Measurements from ENCODE around the gene GPR146.

DNA sequence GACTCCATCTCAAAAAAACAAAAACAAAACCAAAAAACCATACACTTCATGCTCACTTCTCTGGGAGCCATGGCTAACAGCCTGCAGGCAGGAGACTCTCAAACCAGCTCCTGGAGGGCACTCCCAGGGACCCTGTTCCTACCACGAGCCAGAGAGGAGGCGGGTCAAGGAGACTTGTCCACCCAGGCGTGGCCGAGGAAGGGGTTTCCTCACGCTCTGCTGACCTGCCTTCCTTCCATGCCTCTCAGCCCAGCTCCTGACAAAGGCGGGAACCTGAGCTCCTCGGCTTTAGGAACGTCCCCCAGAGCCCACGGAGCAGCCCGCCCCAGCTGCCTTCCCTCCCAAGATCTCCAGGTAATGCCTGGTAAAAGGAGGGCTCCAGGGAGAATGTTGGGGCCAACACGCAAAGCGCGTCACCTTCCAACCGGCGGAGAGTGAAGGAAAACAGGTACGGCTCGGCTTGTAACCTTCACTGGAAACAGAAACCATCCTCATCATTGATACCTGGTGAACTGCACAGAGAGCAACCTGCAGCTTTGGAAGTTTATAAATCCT lies 9.5 kb downstream of the GPR146 start:
- TF ChIP-seq CTCF (IDR thresholded peaks at IDR 0.05) = no peak
- TF ChIP-seq POLR2A (IDR thresholded peaks at IDR 0.05) = no peak
